WI38 (cell line): ENCODE measurements around the gene STUB1.

Source experiments
- H3K4me3 ChIP-seq: 2 replicates; pipeline ENCODE4 v1.5.1; 2011; ENCODE audit warnings: low read depth, mild to moderate bottlenecking, control low read depth, low read length
- TF ChIP-seq, protein P1 (sequence below): IDR thresholded peaks from 2 replicates; pipeline ENCODE4 v1.5.1; 2012; ENCODE audit warnings: low read depth, mild to moderate bottlenecking, control low read depth, low read length

Gene STUB1

GRCh38 chr16:668519-669171, 11.6 kb upstream of the STUB1 start:
- TF ChIP-seq, protein P1, sequence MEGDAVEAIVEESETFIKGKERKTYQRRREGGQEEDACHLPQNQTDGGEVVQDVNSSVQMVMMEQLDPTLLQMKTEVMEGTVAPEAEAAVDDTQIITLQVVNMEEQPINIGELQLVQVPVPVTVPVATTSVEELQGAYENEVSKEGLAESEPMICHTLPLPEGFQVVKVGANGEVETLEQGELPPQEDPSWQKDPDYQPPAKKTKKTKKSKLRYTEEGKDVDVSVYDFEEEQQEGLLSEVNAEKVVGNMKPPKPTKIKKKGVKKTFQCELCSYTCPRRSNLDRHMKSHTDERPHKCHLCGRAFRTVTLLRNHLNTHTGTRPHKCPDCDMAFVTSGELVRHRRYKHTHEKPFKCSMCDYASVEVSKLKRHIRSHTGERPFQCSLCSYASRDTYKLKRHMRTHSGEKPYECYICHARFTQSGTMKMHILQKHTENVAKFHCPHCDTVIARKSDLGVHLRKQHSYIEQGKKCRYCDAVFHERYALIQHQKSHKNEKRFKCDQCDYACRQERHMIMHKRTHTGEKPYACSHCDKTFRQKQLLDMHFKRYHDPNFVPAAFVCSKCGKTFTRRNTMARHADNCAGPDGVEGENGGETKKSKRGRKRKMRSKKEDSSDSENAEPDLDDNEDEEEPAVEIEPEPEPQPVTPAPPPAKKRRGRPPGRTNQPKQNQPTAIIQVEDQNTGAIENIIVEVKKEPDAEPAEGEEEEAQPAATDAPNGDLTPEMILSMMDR, result no peak
- H3K4me3 ChIP-seq, result peak overlapping the region; percentile 75

GRCh38 chr16:669666-670065, 10.5 kb upstream of the STUB1 start:
- TF ChIP-seq, protein P1, result no peak
- no peak overlapping the region for H3K4me3 ChIP-seq

GRCh38 chr16:670485-671352, 9.5 kb upstream of the STUB1 start:
- TF ChIP-seq, protein P1, result no peak
- no peak overlapping the region for H3K4me3 ChIP-seq

- TF ChIP-seq, protein P1, result no peak
- no peak overlapping the region for H3K4me3 ChIP-seq
Measured at GRCh38 chr16:671353-672131, 8.7 kb upstream of the STUB1 start.

- TF ChIP-seq, protein P1, result no peak
- H3K4me3 ChIP-seq, result no peak overlapping the region
Measured at GRCh38 chr16:672371-672770, 7.8 kb upstream of the STUB1 start.

DNA sequence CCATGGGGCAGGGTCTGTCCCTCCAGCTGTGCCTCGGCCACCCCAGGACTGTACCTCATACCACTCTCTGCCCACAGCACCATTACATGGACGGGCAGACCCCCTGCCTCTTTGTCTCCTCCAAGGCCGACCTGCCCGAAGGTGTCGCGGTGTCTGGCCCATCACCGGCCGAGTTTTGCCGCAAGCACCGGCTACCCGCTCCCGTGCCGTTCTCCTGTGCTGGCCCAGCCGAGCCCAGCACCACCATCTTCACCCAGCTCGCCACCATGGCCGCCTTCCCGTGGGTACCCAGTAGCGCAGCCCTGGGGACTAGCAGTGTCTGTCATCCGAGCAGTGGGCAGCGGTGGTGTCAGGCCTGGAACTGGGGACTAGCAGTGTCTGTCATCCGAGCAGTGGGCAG, 7.4 kb upstream of the STUB1 start:
- H3K4me3 ChIP-seq, result no peak overlapping the region

More for the DNA sequence above, 7.4 kb upstream of the STUB1 start:
- TF ChIP-seq, protein P1, result no peak
